Activated CD4-positive, alpha-beta T cell treated with anti-CD3 and anti-CD28 coated beads, Interleukin-10, Interleukin-2, amounts not matched to agents 100 ng/mL and 50 ng/mL, durations not matched to agents 16 hours and 8 hours (primary cell): ENCODE results near the gene HOXD8.
A peak's percentile ranks its signal among the peaks of the same experiment; 100 is the strongest.

Source experiments
- DNase-seq: peaks from one replicate; pipeline ENCODE4 v3.0.0-alpha.2; 2020

The HOXD8 gene

GRCh38 chr2:176130957-176131847 is 1.7 kb downstream of the HOXD8 start:
- DNase-seq: no peak

GRCh38 chr2:176131848-176132158 is 2.3 kb downstream of the HOXD8 start:
- no peak for DNase-seq

GRCh38 chr2:176132205-176133171 is 3.0 kb downstream of the HOXD8 start:
- peak; percentile 13 for DNase-seq

- no peak for DNase-seq
Observed at GRCh38 chr2:176133389-176133788, 3.9 kb downstream of the HOXD8 start.

GRCh38 chr2:176134035-176134434 is 4.5 kb downstream of the HOXD8 start:
- DNase-seq: no peak

- no peak for DNase-seq
Observed at GRCh38 chr2:176135035-176135440, 5.5 kb downstream of the HOXD8 start.

- no peak for DNase-seq
Observed at GRCh38 chr2:176136374-176137251, 7.1 kb downstream of the HOXD8 start.

GRCh38 chr2:176137252-176137580 is 7.7 kb downstream of the HOXD8 start:
- DNase-seq: no peak

- no peak for DNase-seq
Observed at GRCh38 chr2:176137906-176138305, 8.4 kb downstream of the HOXD8 start.

- DNase-seq: no peak
Observed at GRCh38 chr2:176138526-176138922, 9.0 kb downstream of the HOXD8 start.

- no peak for DNase-seq
Observed at GRCh38 chr2:176138923-176139660, 9.6 kb downstream of the HOXD8 start.

- no peak for DNase-seq
Observed at GRCh38 chr2:176139661-176140512, 10.4 kb downstream of the HOXD8 start.

- DNase-seq: peak; percentile 72
Observed at GRCh38 chr2:176140513-176141317, 11.2 kb downstream of the HOXD8 start.

- DNase-seq: no peak
Observed at GRCh38 chr2:176142281-176142680, 12.8 kb downstream of the HOXD8 start.

- no peak for DNase-seq
Observed at GRCh38 chr2:176145085-176145969, 15.8 kb downstream of the HOXD8 start.

- no peak for DNase-seq
Observed at GRCh38 chr2:176146101-176146500, 16.6 kb downstream of the HOXD8 start.

GRCh38 chr2:176146645-176147044 is 17.1 kb downstream of the HOXD8 start:
- no peak for DNase-seq

- DNase-seq: no peak
Observed at GRCh38 chr2:176147210-176147799, 17.8 kb downstream of the HOXD8 start.
